H9 (cell line): Measurements from ENCODE around the gene DOCK7. TPM values are rescaled to one million over a fixed set of nuclear protein-coding genes. Genes with fewer than 3 reads are reported as not detected.

Experiments used
- DNase-seq: peaks from one replicate; pipeline ENCODE4 v3.0.0-alpha.2; 2017
- H2AFZ ChIP-seq: one replicate; pipeline ENCODE4 v1.6.1; 2013; ENCODE audit warnings: mild to moderate bottlenecking, low read length, control low read depth, moderate library complexity
- H2AK5ac ChIP-seq: 2 replicates; pipeline ENCODE4 v1.6.1; 2013; ENCODE audit warnings: low read length, control low read depth, mixed read lengths; ENCODE audit not compliant: insufficient read length
- H2BK120ac ChIP-seq: one replicate; pipeline ENCODE4 v1.6.1; 2013; ENCODE audit warnings: low read depth, mild to moderate bottlenecking, low read length, control low read depth, inconsistent platforms; ENCODE audit not compliant: poor library complexity, severe bottlenecking
- H2BK12ac ChIP-seq: 2 replicates; pipeline ENCODE4 v1.6.1; 2013; ENCODE audit warnings: low read length, control low read depth, mixed read lengths, low read depth; ENCODE audit not compliant: insufficient read length
- H2BK15ac ChIP-seq: 2 replicates; pipeline ENCODE4 v1.6.1; 2013; ENCODE audit warnings: low read depth, low read length, control low read depth
- H2BK20ac ChIP-seq: one replicate; pipeline ENCODE4 v1.6.1; 2013; ENCODE audit warnings: low read depth, mild to moderate bottlenecking, low read length, control low read depth, inconsistent platforms; ENCODE audit not compliant: poor library complexity, severe bottlenecking
- H2BK5ac ChIP-seq: 2 replicates; pipeline ENCODE4 v1.6.1; 2013; ENCODE audit warnings: low read length, control low read depth, mixed read lengths; ENCODE audit not compliant: insufficient read length
- H3K14ac ChIP-seq: 2 replicates; pipeline ENCODE4 v1.6.1; 2013; ENCODE audit warnings: low read length, control low read depth; ENCODE audit not compliant: insufficient read depth
- H3K18ac ChIP-seq: 2 replicates; pipeline ENCODE4 v1.6.1; 2013; ENCODE audit warnings: low read depth, mild to moderate bottlenecking, mixed read lengths, low read length, control low read depth; ENCODE audit not compliant: insufficient read length
- H3K23ac ChIP-seq: 2 replicates; pipeline ENCODE4 v1.6.1; 2013; ENCODE audit warnings: low read length, control low read depth, mixed read lengths, low read depth; ENCODE audit not compliant: insufficient read length
- H3K23me2 ChIP-seq: 2 replicates; pipeline ENCODE4 v1.6.1; 2013; ENCODE audit warnings: low read depth, mild to moderate bottlenecking, mixed read lengths, low read length, control low read depth; ENCODE audit not compliant: insufficient read length, poor library complexity, severe bottlenecking
- H3K27ac ChIP-seq: 2 replicates; pipeline ENCODE4 v1.5.1; 2013; ENCODE audit warnings: low read length, control low read depth, mixed read lengths, low read depth; ENCODE audit not compliant: insufficient read length
- H3K27me3 ChIP-seq: 2 replicates; pipeline ENCODE4 v1.6.1; 2013; ENCODE audit warnings: low read length, control low read depth, inconsistent platforms; ENCODE audit not compliant: insufficient read depth
- H3K4ac ChIP-seq: 2 replicates; pipeline ENCODE4 v1.6.1; 2013; ENCODE audit warnings: low read depth, mild to moderate bottlenecking, control low read depth, inconsistent platforms, low read length, moderate library complexity
- H3K4me1 ChIP-seq: 2 replicates; pipeline ENCODE4 v1.6.1; 2013; ENCODE audit warnings: low read length, control low read depth, inconsistent platforms; ENCODE audit not compliant: insufficient read depth
- H3K4me2 ChIP-seq: 2 replicates; pipeline ENCODE4 v1.6.1; 2013; ENCODE audit warnings: low read length, control low read depth, mixed read lengths; ENCODE audit not compliant: insufficient read length, insufficient read depth
- H3K56ac ChIP-seq: 2 replicates; pipeline ENCODE4 v1.6.1; 2013; ENCODE audit warnings: low read depth, mild to moderate bottlenecking, mixed read lengths, low read length, control low read depth; ENCODE audit not compliant: insufficient read length
- H3K79me1 ChIP-seq: 2 replicates; pipeline ENCODE4 v1.6.1; 2013; ENCODE audit warnings: low read depth, mild to moderate bottlenecking, moderate library complexity, low read length, control low read depth, inconsistent platforms; ENCODE audit not compliant: insufficient read depth, poor library complexity, severe bottlenecking
- H3K79me2 ChIP-seq: 2 replicates; pipeline ENCODE4 v1.6.1; 2013; ENCODE audit warnings: low read length, control low read depth, inconsistent platforms; ENCODE audit not compliant: insufficient read depth
- H3K9ac ChIP-seq: 2 replicates; pipeline ENCODE4 v1.6.1; 2013; ENCODE audit warnings: low read length, control low read depth, mixed read lengths; ENCODE audit not compliant: insufficient read length; ENCODE audit errors: extremely low read depth
- H3K9me3 ChIP-seq: one replicate; pipeline ENCODE4 v1.6.1; 2013; ENCODE audit warnings: low read depth, low read length, inconsistent platforms; ENCODE audit not compliant: control insufficient read depth
- H3T11ph ChIP-seq: one replicate; pipeline ENCODE4 v1.6.1; 2013; ENCODE audit warnings: mild to moderate bottlenecking, low read length, control low read depth, inconsistent platforms
- H4K20me1 ChIP-seq: one replicate; pipeline ENCODE4 v1.6.1; 2013; ENCODE audit not compliant: control insufficient read depth, insufficient read length, insufficient read depth
- H4K5ac ChIP-seq: 2 replicates; pipeline ENCODE4 v1.6.1; 2013; ENCODE audit warnings: low read depth, mild to moderate bottlenecking, mixed read lengths, low read length, control low read depth; ENCODE audit not compliant: insufficient read length
- H4K8ac ChIP-seq: replicated peaks from 2 replicates; pipeline ENCODE4 v1.6.1; 2013; ENCODE audit warnings: low read length, control low read depth, mixed read lengths, low read depth; ENCODE audit not compliant: insufficient read length
- H4K91ac ChIP-seq: 2 replicates; pipeline ENCODE4 v1.6.1; 2013; ENCODE audit warnings: low read depth, mild to moderate bottlenecking, moderate library complexity, mixed read lengths, low read length, control low read depth; ENCODE audit not compliant: insufficient read length
- H3K27ac Mint-ChIP-seq, 3 experiments: 2 replicates in 2 of 3; 3 replicates in 1 of 3; pipeline ENCODE4 v1.8.0; 2020 to 2021; ENCODE audit warnings: mixed read lengths in 3 of 3, mild to moderate bottlenecking in 1 of 3, moderate library complexity in 1 of 3
- H3K27me3 Mint-ChIP-seq: 2 replicates; pipeline ENCODE4 v1.8.0; 2021; ENCODE audit warnings: low read depth, mild to moderate bottlenecking, moderate library complexity, mixed read lengths
- H3K36me3 Mint-ChIP-seq, 3 experiments: 2 replicates in 2 of 3; 3 replicates in 1 of 3; pipeline ENCODE4 v1.8.0; 2020 to 2021; ENCODE audit warnings: low read depth in 3 of 3, mixed read lengths in 3 of 3; ENCODE audit not compliant: insufficient read depth in 1 of 3
- H3K4me1 Mint-ChIP-seq, 2 experiments: 2 replicates each; pipeline ENCODE4 v1.8.0; 2020; ENCODE audit warnings: mixed read lengths in 2 of 2
- H3K4me3 Mint-ChIP-seq, 2 experiments: 2 replicates in 1 of 2; 3 replicates in 1 of 2; pipeline ENCODE4 v1.8.0; 2020 to 2021; ENCODE audit warnings: mild to moderate bottlenecking in 2 of 2, mixed read lengths in 2 of 2, moderate library complexity in 1 of 2
- H3K9me3 Mint-ChIP-seq, 2 experiments: 2 replicates in 1 of 2; 3 replicates in 1 of 2; pipeline ENCODE4 v1.8.0; 2020; ENCODE audit warnings: mild to moderate bottlenecking in 2 of 2, mixed read lengths in 2 of 2, moderate library complexity in 1 of 2
- CTCF ChIP-seq: fragments of 200-600 bp; sonication (generic); conservative IDR thresholded peaks from 3 replicates; pipeline ENCODE4 v1.8.0; 2021; ENCODE audit warnings: antibody characterized with exemption, mild to moderate bottlenecking
- WGBS: extraction: QIAGEN DNeasy Blood & Tissue Kit; methylation state at CpG from one replicate; pipeline ENCODE4 v1.1.7; 2013; ENCODE audit warnings: missing lambda C conversion rate, low lambda C conversion rate, mixed read lengths; ENCODE audit not compliant: insufficient read length; ENCODE audit errors: extremely low coverage; 5-methylcytosine and 5-hydroxymethylcytosine counted together
- total RNA-seq: library from RNA; stranded (reverse); gene quantifications from 2 replicates; pipeline ENCODE4 v1.2.1, GENCODE V29; 2021

DOCK7 gene
- total RNA-seq, 1 experiment from 2014 or later: 36.8 TPM

DNA sequence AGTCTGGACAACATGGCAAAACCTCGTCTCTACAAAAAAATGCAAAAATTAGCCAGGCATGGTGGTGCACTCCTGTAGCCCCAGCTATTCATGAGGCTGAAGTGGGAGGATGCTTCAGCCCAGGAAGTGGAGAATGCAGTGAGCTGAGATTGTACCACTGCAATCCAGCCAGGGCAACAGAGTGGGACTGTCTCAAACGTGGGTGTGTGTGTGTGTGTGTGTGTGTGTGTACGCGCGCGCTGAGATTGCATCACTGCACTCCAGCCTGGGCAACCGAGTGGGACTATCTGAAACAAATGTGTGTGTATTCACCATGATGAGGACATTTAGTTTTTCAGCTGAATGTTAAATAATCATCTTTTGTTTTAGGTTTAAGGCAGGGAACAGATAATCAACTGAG is 230.2 kb downstream of the DOCK7 start:
- WGBS: no CpG with 5 or more reads among the region's 7 CpGs
- Histone ChIP-seq H3K9ac (no peak overlapping the region), H3K79me1 (no peaks in the 10 kb centered on the region)

More for the DNA sequence above, 230.2 kb downstream of the DOCK7 start:
- no peak overlapping the region for H3K14ac ChIP-seq
- no peak for DNase-seq
- no peak overlapping the region for H4K91ac ChIP-seq
- peak overlapping the region in 1 of 3 experiments; percentile 44; a peak in 1 of 7 replicates for H3K27ac Mint-ChIP-seq
- no peak overlapping the region for H2BK12ac ChIP-seq
- H3K79me2 ChIP-seq: no peaks in the 10 kb centered on the region
- TF ChIP-seq CTCF: no peak
- no peak overlapping the region for H3T11ph ChIP-seq
- H3K23ac ChIP-seq: no peak overlapping the region
- no peaks in the 10 kb centered on the region for H3K9me3 ChIP-seq
- H3K4me2 ChIP-seq: no peak overlapping the region
- no peaks in the 10 kb centered on the region for H3K27me3 ChIP-seq
- no peak overlapping the region for H2AK5ac ChIP-seq
- no peak overlapping the region for H4K8ac ChIP-seq
- H4K20me1 ChIP-seq: no peaks in the 10 kb centered on the region
- no peak overlapping the region for H4K5ac ChIP-seq
- H2BK15ac ChIP-seq: no peak overlapping the region
- no peak overlapping the region for H3K4me3 Mint-ChIP-seq
- no peaks in the 10 kb centered on the region for H3K4me1 ChIP-seq
- H3K23me2 ChIP-seq: no peaks in the 10 kb centered on the region
- H2BK20ac ChIP-seq: no peak overlapping the region
- no peak overlapping the region for H3K18ac ChIP-seq
- H3K4me1 Mint-ChIP-seq: no peaks in the 10 kb centered on the region
- no peak overlapping the region for H3K56ac ChIP-seq
- H3K27ac ChIP-seq: no peak overlapping the region
- H3K36me3 Mint-ChIP-seq: peaks cover 3 to 21% (median 21%) of the 10 kb centered on the region in 3 experiments; a peak in 6 of 7 replicates
- no peaks in the 10 kb centered on the region for H3K9me3 Mint-ChIP-seq
- H2BK5ac ChIP-seq: no peak overlapping the region
- H2BK120ac ChIP-seq: no peak overlapping the region
- H3K27me3 Mint-ChIP-seq: no peaks in the 10 kb centered on the region
- no peak overlapping the region for H2AFZ ChIP-seq
- H3K4ac ChIP-seq: no peak overlapping the region
